VCaP (cell line): ENCODE results near the gene ESPNL.

ENCODE experiments used
- H3K27ac ChIP-seq: fragments of 450-650 bp; 2 replicates; pipeline ENCODE4 v1.5.1; 2017
- TF ChIP-seq, protein P1 (sequence below): fragments of 450-650 bp; conservative IDR thresholded peaks from 2 replicates; pipeline ENCODE4 v1.5.1; 2017; ENCODE audit warnings: mild to moderate bottlenecking, moderate library complexity

The ESPNL gene

DNA sequence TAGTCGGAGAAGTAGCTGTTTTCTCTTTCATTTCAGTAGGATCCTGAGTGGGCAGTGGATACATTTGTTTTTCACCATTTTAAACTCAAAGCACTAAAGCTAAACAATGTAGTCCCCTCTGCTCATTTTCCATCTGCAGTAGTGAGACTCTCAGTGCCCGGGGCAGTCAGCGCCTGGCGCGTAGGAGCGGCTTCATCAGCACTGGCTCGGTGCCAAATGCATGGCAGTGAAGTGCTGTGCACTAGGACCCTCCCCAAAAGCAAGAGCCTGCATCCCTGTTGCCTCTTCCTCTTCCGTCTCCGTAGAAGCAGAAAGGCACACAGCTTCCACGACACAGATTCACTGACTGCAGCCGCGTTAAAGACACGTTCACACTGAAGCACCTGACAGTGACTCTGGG lies 19.0 kb upstream of the ESPNL start:
- H3K27ac ChIP-seq = no peak overlapping the region

DNA sequence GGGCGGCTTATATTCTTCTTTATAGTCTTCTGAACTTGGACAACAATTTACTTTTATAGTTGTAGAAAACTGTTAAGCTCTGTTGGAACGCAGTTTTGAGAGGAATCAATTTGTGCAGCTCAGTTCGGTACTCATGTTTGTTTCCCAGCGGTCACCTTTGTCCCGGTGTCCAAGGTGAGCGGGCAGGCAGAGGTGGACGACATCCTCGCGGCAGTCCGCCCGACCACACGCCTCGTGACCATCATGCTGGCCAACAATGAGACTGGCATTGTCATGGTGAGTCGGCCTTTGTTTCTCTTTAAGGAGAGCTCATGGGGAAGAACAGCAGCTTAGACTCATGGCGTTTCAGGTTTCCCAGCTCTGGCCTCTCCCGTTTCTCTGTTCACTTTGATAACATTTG lies 18.6 kb upstream of the ESPNL start:
- H3K27ac ChIP-seq = no peak overlapping the region
- TF ChIP-seq, protein P1, sequence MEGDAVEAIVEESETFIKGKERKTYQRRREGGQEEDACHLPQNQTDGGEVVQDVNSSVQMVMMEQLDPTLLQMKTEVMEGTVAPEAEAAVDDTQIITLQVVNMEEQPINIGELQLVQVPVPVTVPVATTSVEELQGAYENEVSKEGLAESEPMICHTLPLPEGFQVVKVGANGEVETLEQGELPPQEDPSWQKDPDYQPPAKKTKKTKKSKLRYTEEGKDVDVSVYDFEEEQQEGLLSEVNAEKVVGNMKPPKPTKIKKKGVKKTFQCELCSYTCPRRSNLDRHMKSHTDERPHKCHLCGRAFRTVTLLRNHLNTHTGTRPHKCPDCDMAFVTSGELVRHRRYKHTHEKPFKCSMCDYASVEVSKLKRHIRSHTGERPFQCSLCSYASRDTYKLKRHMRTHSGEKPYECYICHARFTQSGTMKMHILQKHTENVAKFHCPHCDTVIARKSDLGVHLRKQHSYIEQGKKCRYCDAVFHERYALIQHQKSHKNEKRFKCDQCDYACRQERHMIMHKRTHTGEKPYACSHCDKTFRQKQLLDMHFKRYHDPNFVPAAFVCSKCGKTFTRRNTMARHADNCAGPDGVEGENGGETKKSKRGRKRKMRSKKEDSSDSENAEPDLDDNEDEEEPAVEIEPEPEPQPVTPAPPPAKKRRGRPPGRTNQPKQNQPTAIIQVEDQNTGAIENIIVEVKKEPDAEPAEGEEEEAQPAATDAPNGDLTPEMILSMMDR = no peak

More for the DNA sequence above, 19.0 kb upstream of the ESPNL start:
- TF ChIP-seq, protein P1 = no peak

DNA sequence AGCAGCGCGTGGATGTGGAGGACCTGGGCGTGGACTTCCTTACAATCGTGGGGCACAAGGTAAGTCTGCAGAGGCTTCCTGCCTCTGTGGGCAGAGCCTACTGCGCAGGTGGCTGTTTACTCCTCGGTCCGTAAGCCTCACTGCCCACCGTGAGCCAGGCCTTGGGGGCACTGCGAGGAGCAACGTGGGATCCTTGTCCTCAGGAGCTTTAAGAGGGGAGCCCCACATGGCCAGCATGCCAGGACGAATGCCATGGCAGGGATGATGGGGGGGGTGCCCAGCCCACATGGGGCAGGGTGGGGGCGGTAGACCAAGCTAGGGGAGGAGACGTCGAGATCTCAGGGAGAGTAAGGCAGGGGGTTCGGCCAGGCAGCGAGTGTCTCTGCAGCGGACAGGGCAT lies 18.0 kb upstream of the ESPNL start:
- TF ChIP-seq, protein P1 = no peak
- no peak overlapping the region for H3K27ac ChIP-seq

DNA sequence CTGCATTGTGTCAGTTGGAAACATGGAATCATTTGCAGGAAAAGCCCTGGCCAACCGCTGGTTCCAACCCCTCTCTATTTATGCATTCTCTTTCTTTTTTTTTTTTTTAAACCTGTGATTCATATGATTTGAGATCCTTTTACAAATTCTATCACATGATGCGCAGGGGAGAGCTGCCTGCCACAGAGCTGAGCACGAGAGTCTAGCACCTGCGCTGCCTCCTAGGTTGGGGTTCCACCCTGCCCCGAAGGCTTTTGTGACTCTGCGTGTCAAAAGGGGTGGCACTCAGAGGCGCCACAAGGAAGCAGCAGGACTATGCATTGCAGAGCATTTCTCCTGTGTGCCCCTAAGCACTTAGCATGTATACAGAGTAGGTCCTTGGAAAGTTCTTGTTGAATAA lies 17.3 kb upstream of the ESPNL start:
- TF ChIP-seq, protein P1 = no peak
- H3K27ac ChIP-seq = no peak overlapping the region

DNA sequence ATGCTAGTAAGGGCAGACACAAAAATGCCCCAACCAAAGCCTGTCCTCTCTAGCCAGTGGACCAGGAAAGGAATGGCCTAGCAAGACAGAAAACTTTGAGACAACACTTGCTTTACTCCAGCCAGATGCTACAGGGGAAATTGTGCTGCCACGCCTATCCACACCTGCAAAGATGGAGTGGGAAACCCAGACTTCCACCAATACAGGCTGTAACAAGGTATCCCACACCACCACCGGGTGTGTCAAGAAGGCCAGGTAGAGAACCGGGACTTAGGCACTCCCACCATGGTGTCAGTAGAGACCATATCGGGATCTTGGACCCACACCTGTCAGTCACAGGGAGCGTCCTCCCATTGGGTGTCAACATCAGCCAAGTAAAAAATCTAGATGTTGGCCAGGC lies 16.2 kb upstream of the ESPNL start:
- TF ChIP-seq, protein P1 = no peak
- no peak overlapping the region for H3K27ac ChIP-seq

DNA sequence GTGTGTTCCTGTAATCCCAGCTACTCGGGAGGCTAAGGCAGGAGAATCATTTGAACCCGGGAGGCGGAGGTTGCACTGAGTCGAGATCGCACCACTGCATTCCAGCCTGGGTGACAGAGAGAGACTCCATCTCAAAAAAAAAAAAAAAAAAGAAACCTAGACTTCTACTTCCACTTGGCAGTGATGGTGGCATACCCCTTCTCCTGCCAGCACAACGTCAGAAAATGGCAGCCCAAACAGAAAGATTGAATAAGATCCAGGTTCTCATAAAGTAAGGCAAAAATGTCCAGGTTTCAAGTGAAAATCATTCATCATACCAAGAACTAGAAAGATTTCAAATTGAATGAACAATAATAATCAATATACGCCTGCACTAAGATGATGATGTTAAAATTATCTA lies 15.4 kb upstream of the ESPNL start:
- TF ChIP-seq, protein P1 = no peak
- H3K27ac ChIP-seq = no peak overlapping the region

DNA sequence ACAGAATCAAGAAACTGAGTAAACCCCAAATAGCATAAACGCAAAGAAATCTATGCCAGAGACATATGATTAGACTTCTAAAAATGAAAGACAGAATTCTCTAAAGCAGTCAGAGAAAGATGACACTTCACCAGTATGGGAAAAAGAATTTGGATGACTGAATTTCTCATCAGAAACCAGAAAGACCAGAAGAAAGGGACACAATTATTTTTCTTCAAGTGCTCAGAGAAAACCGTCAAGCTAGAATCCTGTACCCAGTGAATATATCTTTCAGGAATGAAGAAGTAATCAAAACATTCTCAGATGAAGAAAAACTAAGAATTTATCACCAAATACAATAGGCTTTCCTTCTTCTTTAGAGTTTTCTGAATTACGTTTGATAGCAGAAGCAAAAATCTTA lies 14.2 kb upstream of the ESPNL start:
- TF ChIP-seq, protein P1 = no peak
- H3K27ac ChIP-seq = no peak overlapping the region

DNA sequence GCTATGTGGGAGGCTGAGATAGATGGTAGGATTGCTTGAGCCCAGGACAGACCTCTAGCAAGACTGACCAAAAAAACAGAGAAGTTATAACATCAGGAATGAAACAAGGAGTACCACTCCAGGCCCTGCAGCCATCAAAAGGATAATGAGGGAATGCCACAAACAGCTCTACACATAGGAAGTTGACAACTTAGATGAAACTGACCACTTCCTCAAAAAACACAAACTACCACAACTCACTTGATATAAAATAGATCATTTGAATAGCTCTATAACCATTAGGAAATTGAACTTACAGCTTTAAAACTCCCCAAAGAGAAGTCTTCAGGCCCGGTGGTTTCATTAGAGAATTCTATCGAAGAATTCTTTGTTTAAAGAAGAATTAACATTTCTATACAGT lies 12.9 kb upstream of the ESPNL start:
- no peak overlapping the region for H3K27ac ChIP-seq
- TF ChIP-seq, protein P1 = no peak
